Naive thymus-derived CD4-positive, alpha-beta T cell (primary cell): Measurements from ENCODE around the gene TRAPPC10. TPM values are rescaled to one million over a fixed set of nuclear protein-coding genes. Genes with fewer than 3 reads are reported as not detected.

Source experiments
- ATAC-seq: fragments of 150-1000 bp; cut with Tn5 transposase; 2 replicates; pipeline ENCODE4 v1.10.0; 2021; ENCODE audit warnings: mild to moderate bottlenecking, moderate library complexity
- CTCF ChIA-PET: fragments of 350-600 bp; sonication (Branson Sonifier 250); formaldehyde crosslinking; loops from one replicate; lab custom pipeline; 2021; ENCODE audit warnings: antibody characterized with exemption; lab: Charles Lee
- POLR2A ChIA-PET: fragments of 350-600 bp; sonication (Branson Sonifier 250); formaldehyde crosslinking; loops from one replicate; lab custom pipeline; 2021; ENCODE audit warnings: antibody characterized with exemption, inconsistent platforms; lab: Charles Lee
- DNase-seq, 9 donors: peaks; one replicate each; pipeline versions ENCODE4 v3.0.0 to v3.0.0-alpha.2; 2020 to 2022; ENCODE audit warnings: mixed read lengths in 1 of 9
- H3K27ac ChIP-seq: one replicate; pipeline ENCODE4 v1.7.0; 2013; ENCODE audit warnings: mild to moderate bottlenecking, low read depth, low read length, moderate library complexity
- H3K27me3 ChIP-seq, 2 donors: one replicate each; pipeline ENCODE4 v1.7.0; 2013; ENCODE audit warnings: low read length in 2 of 2, mild to moderate bottlenecking in 2 of 2, moderate library complexity in 2 of 2; ENCODE audit not compliant: control insufficient read depth in 2 of 2, insufficient read depth in 2 of 2
- H3K36me3 ChIP-seq, 3 experiments: 1 replicate in 2 of 3; 2 replicates in 1 of 3; pipeline ENCODE4 v1.7.0; 2013; ENCODE audit warnings: low read length in 3 of 3, mild to moderate bottlenecking in 3 of 3, moderate library complexity in 1 of 3; ENCODE audit not compliant: insufficient read depth in 3 of 3, control insufficient read depth in 2 of 3
- H3K4me1 ChIP-seq, 2 donors: one replicate each; pipeline ENCODE4 v1.7.0; 2013; ENCODE audit warnings: low read length in 2 of 2, mild to moderate bottlenecking in 2 of 2, moderate library complexity in 1 of 2; ENCODE audit not compliant: control insufficient read depth in 2 of 2, insufficient read depth in 2 of 2
- H3K4me3 ChIP-seq: 2 replicates; pipeline ENCODE4 v1.7.0; 2013; ENCODE audit warnings: mild to moderate bottlenecking, low read length
- H3K9me3 ChIP-seq, 3 experiments: 1 replicate in 2 of 3; 2 replicates in 1 of 3; pipeline ENCODE4 v1.7.0; 2013; ENCODE audit warnings: low read length in 3 of 3; ENCODE audit not compliant: control insufficient read depth in 2 of 3
- H3K27ac Mint-ChIP-seq, 9 donors: one replicate each; pipeline ENCODE4 v1.8.0; 2020 to 2022; ENCODE audit warnings: mixed read lengths in 9 of 9, mild to moderate bottlenecking in 8 of 9, moderate library complexity in 5 of 9, inconsistent platforms in 2 of 9
- H3K27me3 Mint-ChIP-seq, 5 donors: one replicate each; pipeline ENCODE4 v1.8.0; 2021 to 2022; ENCODE audit warnings: mixed read lengths in 5 of 5, mild to moderate bottlenecking in 1 of 5
- H3K36me3 Mint-ChIP-seq, 5 donors: one replicate each; pipeline ENCODE4 v1.8.0; 2020 to 2022; ENCODE audit warnings: mixed read lengths in 5 of 5, mild to moderate bottlenecking in 3 of 5, inconsistent platforms in 1 of 5
- H3K4me1 Mint-ChIP-seq, 7 donors: one replicate each; pipeline ENCODE4 v1.8.0; 2020 to 2022; ENCODE audit warnings: mixed read lengths in 7 of 7, mild to moderate bottlenecking in 3 of 7, inconsistent platforms in 1 of 7
- H3K4me3 Mint-ChIP-seq, 10 donors: one replicate each; pipeline ENCODE4 v1.8.0; 2020 to 2022; ENCODE audit warnings: mild to moderate bottlenecking in 10 of 10, mixed read lengths in 10 of 10, moderate library complexity in 6 of 10, inconsistent platforms in 2 of 10
- H3K9me3 Mint-ChIP-seq, 11 donors: one replicate each; pipeline ENCODE4 v1.8.0; 2020 to 2022; ENCODE audit warnings: mixed read lengths in 11 of 11, mild to moderate bottlenecking in 4 of 11, inconsistent platforms in 1 of 11, moderate library complexity in 1 of 11
- intact Hi-C, 2 donors: fragments of 100-400 bp; cut with micrococcal nuclease; formaldehyde crosslinking; loops; one replicate each; pipeline ENCODE4 v1.15.1; 2023
- polyA plus RNA-seq, 2 donors: library from polyadenylated mRNA; unstranded; fragments of 300-500 nt; fragmentation: Illumina TruSeq; gene quantifications; one replicate each; pipeline ENCODE4 v1.2.3, GENCODE V29; 2021
- total RNA-seq, 6 experiments: library from RNA in 5 of 6; stranded (reverse) in 5 of 6; gene quantifications; 1 replicate in 5 of 6; 2 replicates in 1 of 6; pipeline ENCODE4 v1.2.3 and lab custom pipeline; 2021 to 2026

Gene TRAPPC10
- total and polyA plus RNA-seq, 7 experiments from 2014 or later, result 15.6 to 119 (median 93.2) TPM

DNA sequence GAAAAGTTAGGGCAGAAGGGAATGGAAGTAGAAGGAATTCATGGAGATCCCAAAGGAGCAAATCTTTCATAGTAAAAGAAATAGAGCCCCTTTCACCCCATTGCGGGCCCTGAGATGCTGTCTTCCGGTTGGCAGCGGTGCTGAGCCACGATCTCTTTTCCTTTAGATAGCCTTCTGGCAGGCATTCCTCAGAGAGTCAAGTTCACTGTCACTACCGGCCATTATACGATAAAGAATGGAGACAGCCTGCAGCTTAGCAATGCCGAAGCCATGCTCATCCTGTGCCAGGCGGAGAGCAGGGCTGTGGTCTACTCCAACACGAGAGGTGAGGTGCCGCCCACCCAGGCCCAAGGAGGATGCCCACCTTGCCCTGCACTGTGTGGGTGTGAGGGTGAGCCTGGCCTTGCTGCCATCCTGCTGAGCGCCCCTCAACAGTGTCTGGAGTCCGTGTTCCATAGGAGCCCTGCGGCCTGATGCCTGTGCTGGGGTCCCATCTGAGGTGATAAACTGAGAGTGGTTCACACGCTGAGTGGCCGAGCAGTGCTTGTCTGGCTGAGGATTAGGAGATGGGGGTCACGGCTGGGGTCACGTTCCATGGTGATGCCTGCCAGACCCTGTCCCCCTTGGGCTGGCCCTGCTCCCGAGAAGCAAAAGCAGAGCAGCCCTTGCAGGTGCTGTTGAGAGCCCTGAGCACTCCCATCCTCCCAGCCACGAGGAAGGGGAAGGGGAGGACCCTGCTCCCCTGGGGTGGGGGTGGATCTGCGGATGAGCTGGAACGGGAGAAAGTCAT is 74.7 kb downstream of the TRAPPC10 start:
- DNase-seq, result no peak
- H3K4me1 ChIP-seq, result peaks cover 87 to 88% of the 10 kb centered on the region in 2 donors
- peaks cover 71 to 90% (median 89%) of the 10 kb centered on the region in 7 donors for H3K4me1 Mint-ChIP-seq
- ChIA-PET CTCF (no interaction called here), POLR2A (interaction anchor here (1.6 to 5.5 kb wide), 2 partner anchors 74 to 75 kb away, joined by 7 to 46 read pairs; partner anchors contain the start of gene TRAPPC10)
- H3K27me3 Mint-ChIP-seq, result no peaks in the 10 kb centered on the region
- no peak for ATAC-seq
- H3K9me3 Mint-ChIP-seq, result no peaks in the 10 kb centered on the region
- H3K36me3 Mint-ChIP-seq, result peaks cover 7 to 65% (median 40%) of the 10 kb centered on the region in 5 donors
- intact Hi-C loops, result no loop called here
- no peaks in the 10 kb centered on the region for H3K9me3 ChIP-seq
- peak overlapping the region; percentile 32 to 85 (median 80) for H3K4me3 Mint-ChIP-seq
- H3K27me3 ChIP-seq, result no peaks in the 10 kb centered on the region
- peak overlapping the region; percentile 86 for H3K27ac ChIP-seq
- no peak overlapping the region for H3K4me3 ChIP-seq
- peak overlapping the region; percentile 92 to 99 (median 97) for H3K27ac Mint-ChIP-seq
- H3K36me3 ChIP-seq, result peaks cover 0 to 23% (median 0%) of the 10 kb centered on the region in 3 experiments

GRCh38 chr21:44087426-44088400 is 75.6 kb downstream of the TRAPPC10 start:
- peak overlapping the region; percentile 5 for H3K4me3 ChIP-seq
- Mint-ChIP-seq H3K9me3 (no peaks in the 10 kb centered on the region), H3K4me1 (peaks cover 64 to 89% (median 85%) of the 10 kb centered on the region in 7 donors), H3K27me3 (no peaks in the 10 kb centered on the region), H3K27ac (peak overlapping the region; percentile 92 to 99 (median 97)), H3K4me3 (peak overlapping the region; percentile 57 to 85 (median 80)), H3K36me3 (peaks cover 7 to 63% (median 41%) of the 10 kb centered on the region in 5 donors)
- H3K27me3 ChIP-seq, result no peaks in the 10 kb centered on the region
- intact Hi-C loops, result no loop called here
- H3K9me3 ChIP-seq, result no peaks in the 10 kb centered on the region
- peak overlapping the region; percentile 86 for H3K27ac ChIP-seq
- no peak for DNase-seq
- POLR2A ChIA-PET, result interaction anchor here (0.6 to 1.6 kb wide), 3 partner anchors 9 to 555 kb away, joined by 3 to 7 read pairs (median 3); partner anchors contain the start of gene TRAPPC10
- peaks cover 78 to 79% of the 10 kb centered on the region in 2 donors for H3K4me1 ChIP-seq
- H3K36me3 ChIP-seq, result peaks cover 0 to 23% (median 0%) of the 10 kb centered on the region in 3 experiments
- no peak for ATAC-seq
- CTCF ChIA-PET, result no interaction called here

DNA sequence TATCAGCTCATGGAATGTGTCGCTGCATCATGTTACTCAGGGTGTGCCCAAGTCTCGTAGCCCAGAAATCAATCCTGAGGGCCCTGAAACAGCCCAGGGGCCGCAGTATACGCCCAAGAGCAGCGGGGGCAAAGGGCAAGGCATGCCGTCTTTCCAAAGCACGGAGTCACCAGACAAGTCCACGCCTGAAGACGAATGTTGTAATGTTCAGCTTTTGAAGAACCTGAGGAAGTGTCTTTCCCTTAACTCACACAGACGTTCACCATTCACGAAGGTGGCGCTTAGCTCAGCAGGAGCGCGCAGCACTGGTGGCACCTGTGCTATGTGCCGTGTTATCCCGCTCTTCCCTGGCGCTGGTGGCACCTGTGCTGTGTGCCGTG is 76.3 kb downstream of the TRAPPC10 start:
- ChIA-PET POLR2A (interaction anchor here (1.0 to 1.6 kb wide), 2 partner anchors 10 to 76 kb away, joined by 3 to 7 read pairs; partner anchors contain the start of gene TRAPPC10), CTCF (no interaction called here)
- DNase-seq (no peak), ATAC-seq (no peak)
- intact Hi-C loops, result no loop called here
- Histone ChIP-seq H3K27ac (peak overlapping the region; percentile 86), H3K4me1 (peaks cover 71 to 72% of the 10 kb centered on the region in 2 donors), H3K9me3 (no peaks in the 10 kb centered on the region), H3K36me3 (peaks cover 0 to 28% (median 5%) of the 10 kb centered on the region in 3 experiments), H3K4me3 (no peak overlapping the region), H3K27me3 (no peaks in the 10 kb centered on the region)
- Mint-ChIP-seq H3K4me1 (peaks cover 58 to 82% (median 79%) of the 10 kb centered on the region in 7 donors), H3K36me3 (peaks cover 7 to 58% (median 34%) of the 10 kb centered on the region in 5 donors), H3K9me3 (no peaks in the 10 kb centered on the region), H3K27me3 (no peaks in the 10 kb centered on the region), H3K4me3 (peak overlapping the region; percentile 57 to 85 (median 80)), H3K27ac (peak overlapping the region; percentile 92 to 99 (median 97))

GRCh38 chr21:44089001-44089911 is 77.1 kb downstream of the TRAPPC10 start:
- ChIA-PET CTCF (no interaction called here), POLR2A (interaction anchor here (0.7 to 1.3 kb wide), 4 partner anchors 9 to 303 kb away, joined by 3 read pairs; no protein-coding TSS in a partner anchor)
- Histone ChIP-seq H3K4me1 (peaks cover 64% of the 10 kb centered on the region in 2 donors), H3K27ac (peak overlapping the region; percentile 86), H3K36me3 (peaks cover 0 to 36% (median 7%) of the 10 kb centered on the region in 3 experiments), H3K27me3 (no peaks in the 10 kb centered on the region), H3K9me3 (no peaks in the 10 kb centered on the region), H3K4me3 (peak overlapping the region; percentile 40)
- H3K27me3 Mint-ChIP-seq, result no peaks in the 10 kb centered on the region
- H3K9me3 Mint-ChIP-seq, result no peaks in the 10 kb centered on the region
- ATAC-seq, result peak; percentile 90
- peaks cover 53 to 76% (median 70%) of the 10 kb centered on the region in 7 donors for H3K4me1 Mint-ChIP-seq
- peak in 7 of 9 donors; percentile 64 to 82 (median 77) for DNase-seq
- intact Hi-C loops, result no loop called here
- peak overlapping the region; percentile 60 to 85 (median 79) for H3K4me3 Mint-ChIP-seq
- H3K27ac Mint-ChIP-seq, result peak overlapping the region; percentile 92 to 99 (median 97)
- H3K36me3 Mint-ChIP-seq, result peaks cover 7 to 62% (median 32%) of the 10 kb centered on the region in 5 donors

GRCh38 chr21:44090325-44090724 is 78.2 kb downstream of the TRAPPC10 start:
- H3K9me3 Mint-ChIP-seq, result no peaks in the 10 kb centered on the region
- CTCF ChIA-PET, result no interaction called here
- peak overlapping the region; percentile 92 to 99 (median 97) for H3K27ac Mint-ChIP-seq
- Histone ChIP-seq H3K27ac (peak overlapping the region; percentile 86), H3K9me3 (no peaks in the 10 kb centered on the region), H3K27me3 (no peaks in the 10 kb centered on the region), H3K36me3 (peaks cover 0 to 40% (median 7%) of the 10 kb centered on the region in 3 experiments), H3K4me3 (peak overlapping the region; percentile 40), H3K4me1 (peaks cover 53% of the 10 kb centered on the region in 2 donors)
- peak overlapping the region; percentile 60 to 85 (median 79) for H3K4me3 Mint-ChIP-seq
- no peaks in the 10 kb centered on the region for H3K27me3 Mint-ChIP-seq
- intact Hi-C loops, result no loop called here
- POLR2A ChIA-PET, result interaction anchor here (0.8 to 1.3 kb wide), 2 partner anchors 59 to 75 kb away, joined by 3 read pairs; no protein-coding TSS in a partner anchor
- peaks cover 43 to 66% (median 63%) of the 10 kb centered on the region in 7 donors for H3K4me1 Mint-ChIP-seq
- ATAC-seq (peak; percentile 33), DNase-seq (no peak)
- peaks cover 11 to 63% (median 32%) of the 10 kb centered on the region in 5 donors for H3K36me3 Mint-ChIP-seq
